Fibroblast of skin of left biceps (primary cell): ENCODE data around the gene AK3.
"Not testable (repeated sequence)": the region's sequence is repeated elsewhere in the genome, so short reads cannot be mapped to it uniquely, and the experiment has no call there.

Experiments
- DNase-seq, 2 experiments: peaks; one replicate each; pipeline ENCODE4 v3.0.0-alpha.2; 2013; ENCODE audit warnings: low read depth in 2 of 2

The AK3 gene

DNA sequence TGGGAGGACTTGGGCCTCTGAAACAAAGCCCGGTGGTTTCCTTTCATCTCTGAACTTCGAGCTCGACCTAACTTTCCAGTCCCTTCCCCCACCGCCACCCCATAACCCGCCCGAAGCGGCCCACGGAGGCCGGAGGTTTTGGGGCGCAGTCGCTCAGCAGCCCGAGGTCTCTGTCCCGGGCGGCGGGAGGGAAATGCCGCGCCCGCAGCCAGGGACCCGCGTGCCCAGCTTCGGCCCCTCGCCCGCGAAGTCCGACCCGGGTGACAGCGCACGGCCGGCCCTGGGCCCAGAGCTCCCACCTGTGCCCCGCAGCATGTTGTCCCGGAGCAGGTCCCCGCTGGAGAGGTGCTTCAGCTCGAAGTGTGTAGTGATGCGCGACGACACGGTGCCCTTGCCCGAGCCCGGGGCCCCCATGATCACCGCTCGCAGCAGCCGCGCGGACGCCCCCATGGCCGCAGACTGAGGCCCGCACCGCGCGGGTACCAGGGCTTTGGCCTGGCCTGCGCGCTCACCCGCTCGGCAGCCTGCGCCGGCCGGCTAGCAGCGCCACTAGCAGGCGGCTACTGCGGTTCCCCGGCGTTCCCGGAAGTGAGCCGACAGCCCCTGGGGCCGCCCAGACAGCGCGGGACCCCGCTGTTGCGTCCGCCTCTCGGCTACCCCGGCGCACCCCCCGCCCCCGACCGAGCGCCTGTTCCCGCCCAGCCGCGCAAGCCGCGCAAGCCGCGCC lies at the start of gene AK3:
Gene AK3 (minus strand): TSS at position 565 of the 727 bp plus-strand sequence. CDS start 115 bp downstream, at position 450.
- peak; percentile 61 to 62 for DNase-seq

DNA sequence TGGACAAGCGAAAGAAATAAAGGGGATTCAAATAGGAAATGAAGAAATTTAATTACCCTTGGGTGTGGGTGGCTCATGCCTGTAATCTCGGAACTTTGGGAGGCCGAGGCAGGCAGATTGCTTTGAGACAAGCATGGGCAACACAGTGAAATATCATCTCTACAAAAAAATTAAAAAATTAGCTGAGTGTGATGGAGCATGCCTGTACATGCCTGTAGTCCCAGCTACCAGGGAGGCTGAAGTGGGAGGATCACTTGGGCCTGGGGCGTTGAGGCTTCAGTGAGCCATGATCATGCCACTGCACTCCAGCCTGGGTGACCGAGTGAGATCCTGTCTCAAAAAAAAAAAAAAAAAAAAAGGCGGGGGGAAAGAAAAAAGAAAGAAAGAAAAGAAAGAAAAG lies 47.7 kb upstream of the AK3 start:
- DNase-seq, result no peak

GRCh38 chr9:4787876-4788275 lies 46.9 kb upstream of the AK3 start:
- no peak for DNase-seq

GRCh38 chr9:4786599-4786998 lies 45.6 kb upstream of the AK3 start:
- no peak for DNase-seq

GRCh38 chr9:4784403-4784802 lies 43.4 kb upstream of the AK3 start:
- no peak for DNase-seq

GRCh38 chr9:4783191-4783590 lies 42.2 kb upstream of the AK3 start:
- not testable (repeated sequence) for DNase-seq

- DNase-seq, result no peak
Observed at GRCh38 chr9:4781408-4781807, 40.4 kb upstream of the AK3 start.

- DNase-seq, result no peak
Observed at GRCh38 chr9:4780651-4781050, 39.6 kb upstream of the AK3 start.

GRCh38 chr9:4774958-4775357 lies 34.0 kb upstream of the AK3 start:
- not testable (repeated sequence) for DNase-seq

- no peak for DNase-seq
Observed at GRCh38 chr9:4774209-4774608, 33.2 kb upstream of the AK3 start.

- no peak for DNase-seq
Observed at GRCh38 chr9:4771788-4772187, 30.8 kb upstream of the AK3 start.

DNA sequence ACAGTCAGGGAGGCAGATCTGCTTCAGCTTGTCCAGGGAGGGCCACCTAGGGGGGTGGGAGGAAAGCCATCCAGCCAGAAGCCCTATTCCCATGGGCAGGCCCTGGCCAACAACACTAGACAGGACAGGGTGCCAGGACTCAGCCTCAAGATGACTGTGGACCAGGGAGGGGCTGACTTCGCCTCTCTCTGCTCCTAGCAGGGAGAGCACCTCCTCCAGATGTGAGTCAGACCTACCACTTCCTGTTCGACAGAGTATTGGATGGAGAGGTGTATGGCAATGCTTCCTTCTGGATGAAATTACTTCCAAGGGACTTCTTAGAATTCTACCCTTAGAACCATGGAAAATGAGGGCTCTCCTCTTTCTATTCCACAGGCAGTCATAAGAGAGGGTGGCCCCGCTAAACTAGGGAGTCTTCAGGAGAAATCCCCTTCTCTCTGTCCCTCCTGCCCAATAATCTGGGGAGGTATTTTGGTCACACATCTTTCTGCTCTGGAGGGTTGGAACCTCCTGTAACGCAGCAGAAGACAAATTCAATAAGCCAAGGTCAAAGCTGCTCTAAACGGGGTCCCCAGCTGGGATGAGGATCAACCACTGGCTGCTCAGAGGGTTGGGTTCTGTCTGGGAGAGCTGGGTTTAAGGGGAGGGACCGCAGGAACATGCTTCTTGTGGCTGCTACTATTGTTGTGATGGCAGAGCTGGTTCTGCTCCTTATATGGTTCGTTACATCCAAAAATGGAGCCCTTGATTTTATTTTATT lies 28.5 kb upstream of the AK3 start:
- no peak for DNase-seq

DNA sequence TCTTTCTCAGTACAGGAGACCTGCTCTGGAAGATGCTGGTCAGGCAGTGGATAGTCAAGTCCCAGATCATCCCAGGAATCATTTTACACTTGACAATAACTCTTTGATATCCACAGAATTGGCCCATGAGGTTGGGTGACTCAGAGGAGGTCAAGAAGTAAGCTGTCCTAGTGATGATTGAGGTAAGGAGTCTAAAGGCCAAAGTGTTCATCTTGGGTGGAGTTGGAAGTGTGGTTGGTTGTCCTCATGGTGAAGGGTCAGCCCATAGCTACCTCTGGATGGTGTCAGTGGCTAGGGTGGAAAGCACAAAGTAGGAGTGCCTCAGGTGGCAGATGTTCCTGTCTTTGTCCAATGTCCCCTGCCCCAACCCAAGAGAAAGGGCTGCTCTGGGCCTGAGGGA lies 27.7 kb upstream of the AK3 start:
- DNase-seq, result no peak

GRCh38 chr9:4764033-4764432 lies 23.0 kb upstream of the AK3 start:
- DNase-seq, result no peak

- no peak for DNase-seq
Observed at GRCh38 chr9:4762886-4763541, 22.0 kb upstream of the AK3 start.

GRCh38 chr9:4762108-4762885 lies 21.3 kb upstream of the AK3 start:
- peak; percentile 20 to 29 for DNase-seq

DNA sequence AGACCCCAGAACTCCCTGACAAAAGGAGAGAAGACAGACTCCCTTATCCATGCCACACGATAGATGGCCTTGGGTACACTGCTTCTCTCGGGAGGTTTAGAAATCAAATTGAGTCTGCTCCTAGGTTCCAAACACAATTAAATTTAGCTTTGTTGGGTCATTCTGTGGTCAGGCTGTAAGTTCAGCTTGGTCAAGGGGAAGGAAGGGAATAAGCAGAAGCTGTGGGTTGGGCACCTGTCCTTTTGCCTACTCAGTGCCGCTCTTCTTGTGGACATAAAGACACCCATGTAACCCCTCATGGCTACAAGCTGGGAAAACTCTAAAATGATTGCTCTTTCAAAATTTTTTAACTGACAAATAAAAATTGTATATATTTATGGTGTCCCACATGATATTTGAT lies 19.1 kb upstream of the AK3 start:
- DNase-seq, result no peak

DNA sequence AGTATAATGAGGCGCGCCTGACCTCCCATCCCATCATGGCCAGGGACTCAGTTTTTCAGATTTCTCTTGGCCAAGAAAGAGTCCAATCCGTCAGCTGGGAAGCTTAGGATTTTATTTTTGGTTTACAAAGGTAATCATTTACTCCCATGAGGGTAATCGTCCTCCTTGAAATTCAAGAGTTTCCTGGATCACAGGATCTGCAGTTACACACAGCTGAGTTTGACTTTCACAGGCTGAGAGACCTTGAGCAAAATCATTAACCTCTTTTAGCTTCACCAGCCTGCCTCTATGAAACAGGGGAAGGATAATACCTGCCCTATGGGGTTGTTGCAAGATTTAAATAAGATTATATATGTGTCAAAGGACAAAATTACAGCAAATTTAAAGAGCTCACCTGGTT lies 15.4 kb upstream of the AK3 start:
- DNase-seq, result no peak

GRCh38 chr9:4755026-4755609 lies 14.1 kb upstream of the AK3 start:
- no peak for DNase-seq

DNA sequence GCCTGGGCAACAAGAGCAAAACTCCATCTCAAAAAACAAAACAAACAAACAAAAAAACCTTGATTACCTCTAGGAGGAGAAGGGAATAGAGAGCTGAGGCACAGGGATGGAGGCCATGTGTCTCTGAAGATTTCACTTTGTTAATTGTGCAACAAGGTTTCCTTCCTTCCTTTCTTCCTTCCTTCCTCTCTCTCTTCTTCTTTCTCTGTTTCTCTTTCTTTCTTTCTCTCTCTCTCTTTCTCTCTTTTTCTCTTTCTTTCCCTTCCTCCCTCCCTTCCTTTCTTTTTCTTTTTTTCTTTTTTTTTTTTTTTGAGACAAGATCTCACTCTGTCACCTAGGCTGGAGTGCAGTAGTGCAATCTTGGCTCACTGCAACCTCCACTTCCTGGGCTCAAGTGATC lies 13.5 kb upstream of the AK3 start:
- DNase-seq, result not testable (repeated sequence)

DNA sequence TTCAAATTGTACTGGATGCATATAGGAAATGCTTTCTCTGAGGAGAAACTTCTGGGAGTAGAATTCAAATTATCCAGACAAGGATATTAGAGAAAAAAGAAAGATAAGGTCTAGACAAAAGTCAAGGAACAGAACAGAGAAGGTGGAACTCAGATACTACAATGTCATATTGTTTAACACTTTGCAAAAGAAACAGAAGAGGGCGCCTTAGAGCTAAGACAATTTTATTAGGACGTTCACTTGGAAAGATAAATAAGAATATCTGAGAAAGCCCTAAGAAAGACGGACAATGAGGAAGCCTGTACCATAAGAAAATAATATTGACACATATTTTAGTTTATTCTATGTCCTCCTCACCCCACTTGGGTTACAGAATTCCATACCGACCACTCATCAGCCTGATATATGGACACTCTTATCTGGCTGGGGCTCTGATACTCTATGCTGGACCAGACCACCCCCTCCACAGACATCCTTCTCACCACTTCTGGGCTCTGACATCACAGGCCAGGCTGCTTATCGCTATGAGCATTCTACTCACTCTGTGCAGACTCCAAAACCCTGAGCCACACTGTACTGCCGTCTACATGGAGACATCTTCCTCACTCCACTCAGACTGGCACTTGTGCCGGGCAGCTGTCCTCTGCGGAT lies 9.1 kb upstream of the AK3 start:
- no peak for DNase-seq
